Neural cell (in vitro differentiated cells): ENCODE measurements around the gene PRRC2B.

ENCODE experiments used
- POLR2AphosphoS5 ChIP-seq: IDR thresholded peaks from 2 replicates; pipeline ENCODE4 v1.6.1; 2012
- TAF1 ChIP-seq: IDR thresholded peaks from 2 replicates; pipeline ENCODE4 v1.6.1; 2012; ENCODE audit warnings: low read depth
- TF ChIP-seq, protein P1 (sequence below): fragments of 450-650 bp; IDR thresholded peaks from 2 replicates; pipeline ENCODE4 v1.5.1; 2014; ENCODE audit warnings: antibody characterized with exemption, mild to moderate bottlenecking, moderate library complexity; ENCODE audit not compliant: poor library complexity, severe bottlenecking

DNA sequence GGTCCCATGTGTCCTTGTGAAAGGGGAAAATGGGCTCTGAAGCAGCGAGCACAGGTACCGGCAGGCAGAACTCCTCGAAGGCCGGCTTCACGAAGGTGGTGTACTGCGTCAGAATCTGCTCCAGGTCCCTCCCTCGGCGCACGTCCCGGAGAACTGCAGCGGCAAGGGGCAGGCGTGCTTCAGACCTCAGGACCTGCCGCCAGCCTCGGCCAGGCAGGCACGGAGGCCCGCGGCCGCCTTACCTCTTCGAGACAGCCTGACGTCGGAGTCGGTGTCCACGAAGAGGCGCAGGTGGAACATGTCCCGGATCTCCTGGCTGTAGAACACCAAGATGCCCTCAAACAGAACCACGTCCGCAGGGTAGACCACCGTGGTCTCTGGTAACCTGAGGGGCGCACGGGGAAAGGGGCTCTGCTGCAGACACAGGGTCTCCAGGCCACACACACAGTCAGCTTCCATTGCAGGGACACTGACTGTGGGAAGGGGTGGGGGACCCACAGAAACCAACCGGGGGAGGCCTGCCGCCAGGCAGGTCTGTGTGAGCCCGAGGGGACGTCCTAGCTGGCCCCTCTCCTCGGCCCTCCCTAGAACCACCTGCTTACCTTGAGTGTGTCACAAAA is 135.1 kb downstream of the PRRC2B start:
- no peak for TF ChIP-seq POLR2AphosphoS5
- TF ChIP-seq, protein P1, sequence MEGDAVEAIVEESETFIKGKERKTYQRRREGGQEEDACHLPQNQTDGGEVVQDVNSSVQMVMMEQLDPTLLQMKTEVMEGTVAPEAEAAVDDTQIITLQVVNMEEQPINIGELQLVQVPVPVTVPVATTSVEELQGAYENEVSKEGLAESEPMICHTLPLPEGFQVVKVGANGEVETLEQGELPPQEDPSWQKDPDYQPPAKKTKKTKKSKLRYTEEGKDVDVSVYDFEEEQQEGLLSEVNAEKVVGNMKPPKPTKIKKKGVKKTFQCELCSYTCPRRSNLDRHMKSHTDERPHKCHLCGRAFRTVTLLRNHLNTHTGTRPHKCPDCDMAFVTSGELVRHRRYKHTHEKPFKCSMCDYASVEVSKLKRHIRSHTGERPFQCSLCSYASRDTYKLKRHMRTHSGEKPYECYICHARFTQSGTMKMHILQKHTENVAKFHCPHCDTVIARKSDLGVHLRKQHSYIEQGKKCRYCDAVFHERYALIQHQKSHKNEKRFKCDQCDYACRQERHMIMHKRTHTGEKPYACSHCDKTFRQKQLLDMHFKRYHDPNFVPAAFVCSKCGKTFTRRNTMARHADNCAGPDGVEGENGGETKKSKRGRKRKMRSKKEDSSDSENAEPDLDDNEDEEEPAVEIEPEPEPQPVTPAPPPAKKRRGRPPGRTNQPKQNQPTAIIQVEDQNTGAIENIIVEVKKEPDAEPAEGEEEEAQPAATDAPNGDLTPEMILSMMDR = no peak
- TF ChIP-seq TAF1 = no peak
